Endothelial cell of umbilical vein (primary cell): Measurements from ENCODE around the gene FTO.
"Not testable (repeated sequence)": the region's sequence is repeated elsewhere in the genome, so short reads cannot be mapped to it uniquely, and the experiment has no call there.

Source experiments
- CTCF ChIP-seq, 2 donors: IDR thresholded peaks; 1 replicate in 1 of 2; 2 replicates in 1 of 2; pipeline ENCODE4 v1.5.1; 2011; ENCODE audit warnings: low read length in 2 of 2, mild to moderate bottlenecking in 2 of 2, moderate library complexity in 2 of 2, control low read depth in 1 of 2, inconsistent platforms in 1 of 2, low read depth in 1 of 2; ENCODE audit not compliant: insufficient read depth in 1 of 2; ENCODE audit errors: extremely low read depth in 1 of 2
- EZH2 ChIP-seq: IDR thresholded peaks from 2 replicates; pipeline ENCODE4 v1.6.1; 2012; ENCODE audit warnings: borderline replicate concordance, low read depth, mild to moderate bottlenecking, moderate library complexity, low read length, inconsistent platforms; ENCODE audit not compliant: severe bottlenecking
- FOS ChIP-seq: IDR thresholded peaks from 2 replicates; pipeline ENCODE4 v1.6.1; 2011; ENCODE audit warnings: mild to moderate bottlenecking, low read length, moderate library complexity, borderline replicate concordance; ENCODE audit not compliant: insufficient read depth
- GATA2 ChIP-seq: IDR thresholded peaks from 2 replicates; pipeline ENCODE4 v1.7.0; 2011; ENCODE audit warnings: low read depth, mild to moderate bottlenecking, moderate library complexity, mixed read lengths, low read length; ENCODE audit not compliant: insufficient read length, insufficient read depth
- JUN ChIP-seq: IDR thresholded peaks from 2 replicates; pipeline ENCODE4 v1.6.1; 2011; ENCODE audit warnings: borderline replicate concordance, low read depth; ENCODE audit not compliant: insufficient read length, insufficient read depth
- MAX ChIP-seq: IDR thresholded peaks from 2 replicates; pipeline ENCODE4 v1.6.1; 2011; ENCODE audit not compliant: insufficient read depth, insufficient read length
- MYC ChIP-seq: IDR thresholded peaks from one replicate; pipeline ENCODE4 v1.6.1; 2011; ENCODE audit warnings: mild to moderate bottlenecking, low read depth, low read length
- POLR2A ChIP-seq: IDR thresholded peaks from 2 replicates; pipeline ENCODE4 v1.6.1; 2012; ENCODE audit warnings: low read depth, mild to moderate bottlenecking, control low read depth, low read length
- POLR2AphosphoS5 ChIP-seq: IDR thresholded peaks from 2 replicates; pipeline ENCODE4 v1.6.1; 2012; ENCODE audit warnings: low read depth, mild to moderate bottlenecking, control low read depth, low read length, moderate library complexity; ENCODE audit not compliant: insufficient read depth

- not testable (repeated sequence) for TF ChIP-seq CTCF (IDR thresholded peaks at IDR 0.05; ENCODE audit: extremely low read depth in 1 of 2, insufficient read depth in 1 of 2, low read depth in 1 of 2, low read length in 2 of 2); POLR2AphosphoS5; POLR2A; FOS; MAX; EZH2; MYC; GATA2; JUN
These were observed 186.9 kb downstream of the FTO start for GRCh38 chr16:53890877-53891276.
